ENCODE results near the gene SMG6. TPM values are rescaled to one million over a fixed set of nuclear protein-coding genes. Genes with fewer than 3 reads are reported as not detected.
"Not testable (repeated sequence)": the region's sequence is repeated elsewhere in the genome, so short reads cannot be mapped to it uniquely, and the experiment has no call there.

The SMG6 gene
- total RNA-seq, 2 donors from 2014 or later = 33.2 to 82.9 TPM

GRCh38 chr17:2171702-2172076 lies 131.9 kb downstream of the SMG6 start:
- no peaks in the 10 kb centered on the region for H3K27me3 ChIP-seq (replicated peaks; ENCODE audit: insufficient read depth)
- ATAC-seq (ENCODE audit: insufficient number of reproducible peaks, low FRiP score, low read depth) (peak; percentile 17), DNase-seq (ENCODE audit: low spot score) (no peak)
- peak overlapping the region; percentile 80 to 81 for H3K27ac ChIP-seq
- H3K4me1 ChIP-seq (ENCODE audit: control insufficient read depth in 1 of 2, low read depth in 2 of 2) = peaks cover 31 to 53% of the 10 kb centered on the region in 2 donors
- H3K36me3 ChIP-seq = peaks cover 9% of the 10 kb centered on the region
- H3K4me3 ChIP-seq = peak overlapping the region; percentile 63
- no peaks in the 10 kb centered on the region for H3K9me3 ChIP-seq
- TF ChIP-seq CTCF (IDR thresholded peaks at IDR 0.05) = no peak

GRCh38 chr17:2170023-2170422 lies 133.6 kb downstream of the SMG6 start:
- Histone ChIP-seq H3K36me3 (peaks cover 13% of the 10 kb centered on the region), H3K4me3 (no peak overlapping the region), H3K4me1 (ENCODE audit: control insufficient read depth in 1 of 2, low read depth in 2 of 2) (peaks cover 19 to 36% of the 10 kb centered on the region in 2 donors), H3K27me3 (replicated peaks; ENCODE audit: insufficient read depth) (no peaks in the 10 kb centered on the region), H3K9me3 (no peaks in the 10 kb centered on the region), H3K27ac (no peak overlapping the region)
- no peak for ATAC-seq (ENCODE audit: insufficient number of reproducible peaks, low FRiP score, low read depth)
- no peak for TF ChIP-seq CTCF (IDR thresholded peaks at IDR 0.05)
- DNase-seq (ENCODE audit: low spot score) = no peak

GRCh38 chr17:2165723-2166122 lies 137.9 kb downstream of the SMG6 start:
- H3K9me3 ChIP-seq; H3K27me3 ChIP-seq (replicated peaks; ENCODE audit: insufficient read depth); ATAC-seq (ENCODE audit: insufficient number of reproducible peaks, low FRiP score, low read depth); DNase-seq (ENCODE audit: low spot score); H3K4me3 ChIP-seq; H3K4me1 ChIP-seq (ENCODE audit: control insufficient read depth in 1 of 2, low read depth in 2 of 2); H3K27ac ChIP-seq: not testable (repeated sequence)
- H3K36me3 ChIP-seq = peaks cover 14% of the 10 kb centered on the region

- no peak for TF ChIP-seq CTCF (IDR thresholded peaks at IDR 0.05)
- H3K27ac ChIP-seq = no peak overlapping the region
- H3K9me3 ChIP-seq = no peaks in the 10 kb centered on the region
- peaks cover 4% of the 10 kb centered on the region for H3K36me3 ChIP-seq
- no peak overlapping the region for H3K4me3 ChIP-seq
- ATAC-seq (ENCODE audit: insufficient number of reproducible peaks, low FRiP score, low read depth) = no peak
- no peaks in the 10 kb centered on the region for H3K27me3 ChIP-seq (replicated peaks; ENCODE audit: insufficient read depth)
- peaks cover 0 to 12% of the 10 kb centered on the region in 2 donors for H3K4me1 ChIP-seq (ENCODE audit: control insufficient read depth in 1 of 2, low read depth in 2 of 2)
- DNase-seq (ENCODE audit: low spot score) = no peak
These were observed 145.2 kb downstream of the SMG6 start for GRCh38 chr17:2158396-2158780.

- Histone ChIP-seq H3K27ac (peak overlapping the region in 1 of 2 donors; percentile 11), H3K27me3 (replicated peaks; ENCODE audit: insufficient read depth) (no peaks in the 10 kb centered on the region), H3K9me3 (no peaks in the 10 kb centered on the region), H3K36me3 (peaks cover 4% of the 10 kb centered on the region), H3K4me1 (ENCODE audit: control insufficient read depth in 1 of 2, low read depth in 2 of 2) (peaks cover 0 to 12% of the 10 kb centered on the region in 2 donors), H3K4me3 (no peak overlapping the region)
- ATAC-seq (ENCODE audit: insufficient number of reproducible peaks, low FRiP score, low read depth) (no peak), DNase-seq (ENCODE audit: low spot score) (no peak)
- TF ChIP-seq CTCF (IDR thresholded peaks at IDR 0.05) = no peak
These were observed 145.8 kb downstream of the SMG6 start for GRCh38 chr17:2157675-2158395.

GRCh38 chr17:2157081-2157480 lies 146.5 kb downstream of the SMG6 start:
- TF ChIP-seq CTCF (IDR thresholded peaks at IDR 0.05) = no peak
- no peaks in the 10 kb centered on the region for H3K27me3 ChIP-seq (replicated peaks; ENCODE audit: insufficient read depth)
- no peaks in the 10 kb centered on the region for H3K9me3 ChIP-seq
- no peak for DNase-seq (ENCODE audit: low spot score)
- peaks cover 0 to 12% of the 10 kb centered on the region in 2 donors for H3K4me1 ChIP-seq (ENCODE audit: control insufficient read depth in 1 of 2, low read depth in 2 of 2)
- H3K27ac ChIP-seq = peak overlapping the region in 1 of 2 donors; percentile 11
- peaks cover 4% of the 10 kb centered on the region for H3K36me3 ChIP-seq
- H3K4me3 ChIP-seq = no peak overlapping the region
- no peak for ATAC-seq (ENCODE audit: insufficient number of reproducible peaks, low FRiP score, low read depth)

All from thoracic aorta (tissue), 2 donors.